PC-3 (cell line): ENCODE data around the gene CRX. TPM values are rescaled to one million over a fixed set of nuclear protein-coding genes. Genes with fewer than 3 reads are reported as not detected.

ENCODE experiments used
- ATAC-seq: fragments of 200-7000 bp; cut with Tn5 transposase; 2 replicates; pipeline ENCODE4 v1.9.1; 2020; ENCODE audit warnings: mild to moderate bottlenecking, moderate library complexity
- BruUV-seq: library from RNA; stranded (reverse); fragments of 400-500 nt; replicated peaks from 2 replicates; lab custom pipeline; 2021; lab: Mats Ljungman, UMichigan
- CTCF ChIA-PET: fragments of 300-600 bp; sonication (Branson Sonifier 250); formaldehyde crosslinking; loops from one replicate; lab custom pipeline; 2022; ENCODE audit warnings: antibody characterized with exemption; lab: Charles Lee
- POLR2A ChIA-PET: fragments of 300-600 bp; sonication (Branson Sonifier 250); formaldehyde crosslinking; loops from one replicate; lab custom pipeline; 2022; ENCODE audit warnings: antibody characterized with exemption; ENCODE audit not compliant: unreplicated experiment; lab: Charles Lee
- DNase-seq: peaks from one replicate; pipeline ENCODE4 v3.0.0-alpha.2; 2015
- H2AFZ ChIP-seq: fragments of 300-600 bp; sonication (generic); 2 replicates; pipeline ENCODE4 v1.6.0; 2016; ENCODE audit warnings: antibody characterized with exemption, low read length
- H3F3A ChIP-seq: fragments of 300-600 bp; sonication (generic); one replicate; pipeline ENCODE4 v1.6.0; 2017; ENCODE audit warnings: antibody characterized with exemption, low read length, control low read depth, mild to moderate bottlenecking; ENCODE audit not compliant: unreplicated experiment
- H3K27ac ChIP-seq: fragments of 300-600 bp; sonication (generic); 2 replicates; pipeline ENCODE4 v1.5.1; 2016; ENCODE audit warnings: mild to moderate bottlenecking, low read length
- H3K27me3 ChIP-seq: fragments of 300-600 bp; sonication (generic); 2 replicates; pipeline ENCODE4 v1.6.1; 2016; ENCODE audit warnings: low read length, mixed read lengths
- H3K36me3 ChIP-seq: fragments of 300-600 bp; sonication (generic); 2 replicates; pipeline ENCODE4 v1.6.1; 2016; ENCODE audit warnings: low read depth, mixed run types, low read length, mixed read lengths
- H3K4me1 ChIP-seq: fragments of 300-600 bp; sonication (generic); 2 replicates; pipeline ENCODE4 v1.5.1; 2016; ENCODE audit warnings: low read length; ENCODE audit not compliant: insufficient read depth
- H3K4me2 ChIP-seq: fragments of 300-600 bp; sonication (generic); 2 replicates; pipeline ENCODE4 v1.6.0; 2016; ENCODE audit warnings: low read length
- H3K4me3 ChIP-seq: fragments of 300-600 bp; sonication (generic); 2 replicates; pipeline ENCODE4 v1.5.1; 2016; ENCODE audit warnings: mild to moderate bottlenecking, low read length, mixed read lengths
- H3K79me2 ChIP-seq: fragments of 300-600 bp; sonication (generic); 2 replicates; pipeline ENCODE4 v1.6.1; 2017; ENCODE audit warnings: low read length, mixed read lengths
- H3K9ac ChIP-seq: fragments of 300-600 bp; sonication (generic); 2 replicates; pipeline ENCODE4 v1.6.0; 2016; ENCODE audit warnings: mild to moderate bottlenecking, low read length
- H3K9me2 ChIP-seq: fragments of 300-600 bp; sonication (generic); replicated peaks from 2 replicates; pipeline ENCODE4 v1.6.1; 2016; ENCODE audit warnings: mixed run types, low read length, mixed read lengths
- H3K9me3 ChIP-seq: fragments of 300-600 bp; sonication (generic); 2 replicates; pipeline ENCODE4 v1.6.1; 2016; ENCODE audit warnings: low read length, mixed read lengths
- H4K20me1 ChIP-seq: fragments of 300-600 bp; sonication (generic); 2 replicates; pipeline ENCODE4 v1.6.1; 2016; ENCODE audit warnings: low read length, mixed read lengths
- CTCF ChIP-seq: fragments of 300-600 bp; sonication (generic); conservative IDR thresholded peaks from 2 replicates; pipeline ENCODE4 v1.5.1; 2017; ENCODE audit warnings: antibody characterized with exemption, low read depth, mild to moderate bottlenecking, low read length
- EZH2 ChIP-seq: fragments of 300-600 bp; sonication (generic); IDR thresholded peaks from one replicate; pipeline ENCODE4 v1.6.1; 2017; ENCODE audit warnings: antibody characterized with exemption, mild to moderate bottlenecking, low read length; ENCODE audit not compliant: unreplicated experiment
- EZH2phosphoT487 ChIP-seq: fragments of 300-600 bp; sonication (generic); IDR thresholded peaks from 2 replicates; pipeline ENCODE4 v1.6.1; 2018; ENCODE audit warnings: mild to moderate bottlenecking, antibody characterized with exemption, low read length, borderline replicate concordance
- intact Hi-C: fragments of 100-400 bp; cut with micrococcal nuclease; formaldehyde crosslinking; loops from 2 replicates; pipeline ENCODE4 v1.9.0; 2023
- total RNA-seq: library from RNA; depleted of rRNA; stranded (reverse); fragments of >200 nt; gene quantifications from 2 replicates; pipeline ENCODE4 v1.2.3, GENCODE V29; 2014

The CRX gene
- total RNA-seq, 1 experiment from 2014 or later, result not detected

GRCh38 chr19:47839913-47840312 is 18.2 kb downstream of the CRX start:
- Histone ChIP-seq H3K9me3 (no peaks in the 10 kb centered on the region), H3K9me2 (no peaks in the 10 kb centered on the region), H3K79me2 (no peaks in the 10 kb centered on the region), H3K36me3 (no peaks in the 10 kb centered on the region), H3K27ac (no peak overlapping the region), H3K4me3 (no peak overlapping the region), H3K27me3 (no peaks in the 10 kb centered on the region), H2AFZ (no peak overlapping the region), H3K4me2 (no peak overlapping the region), H3K9ac (no peak overlapping the region), H3F3A (no peaks in the 10 kb centered on the region), H3K4me1 (no peaks in the 10 kb centered on the region), H4K20me1 (no peaks in the 10 kb centered on the region)
- BruUV-seq, result no TSS peak
- CTCF ChIA-PET, result no interaction called here
- no peak for DNase-seq
- POLR2A ChIA-PET, result interaction anchor here (0.6 kb wide), 1 partner anchor 73 kb away, joined by 6 read pairs; no protein-coding TSS in a partner anchor
- intact Hi-C loops, result no loop called here
- ATAC-seq, result no peak
- TF ChIP-seq EZH2phosphoT487 (no peak), CTCF (no peak), EZH2 (no peak)

- no peaks in the 10 kb centered on the region for H3F3A ChIP-seq
- POLR2A ChIA-PET, result no interaction called here
- no peak overlapping the region for H3K27ac ChIP-seq
These were observed 21.2 kb downstream of the CRX start for GRCh38 chr19:47842941-47843340.

More at GRCh38 chr19:47842941-47843340, 21.2 kb downstream of the CRX start:
- BruUV-seq, result no TSS peak
- no peak for DNase-seq
- ATAC-seq, result no peak
- H3K27me3 ChIP-seq, result no peaks in the 10 kb centered on the region
- H3K9ac ChIP-seq, result no peak overlapping the region
- H3K4me2 ChIP-seq, result no peak overlapping the region
- H3K36me3 ChIP-seq, result no peaks in the 10 kb centered on the region
- H2AFZ ChIP-seq, result no peak overlapping the region
- no peaks in the 10 kb centered on the region for H4K20me1 ChIP-seq
- H3K79me2 ChIP-seq, result no peaks in the 10 kb centered on the region
- TF ChIP-seq EZH2phosphoT487, result no peak
- no peak for TF ChIP-seq CTCF
- TF ChIP-seq EZH2, result no peak
- H3K9me3 ChIP-seq, result no peaks in the 10 kb centered on the region
- no peaks in the 10 kb centered on the region for H3K4me1 ChIP-seq
- CTCF ChIA-PET, result no interaction called here
- no peaks in the 10 kb centered on the region for H3K9me2 ChIP-seq
- no peak overlapping the region for H3K4me3 ChIP-seq
- intact Hi-C loops, result no loop called here
